ENCODE data around the gene PTGES3L.

GRCh38 chr17:42928714-42929496 is 51.0 kb downstream of the PTGES3L start:
- no peak for TF ChIP-seq YY1 (IDR thresholded peaks at IDR 0.05; ENCODE audit: insufficient read depth, insufficient read length)
- TF ChIP-seq ZNF274 (IDR thresholded peaks at IDR 0.05; ENCODE audit: low read depth, low read length) = no peak

Measured in NT2/D1 (cell line).